Lung (tissue), 12 donors: Measurements from ENCODE around the gene LRPAP1. TPM values are rescaled to one million over a fixed set of nuclear protein-coding genes. Genes with fewer than 3 reads are reported as not detected.

Experiments
- ATAC-seq: fragments of 200-7000 bp; cut with Tn5 transposase; one replicate; pipeline ENCODE4 v1.9.1; 2020; ENCODE audit warnings: moderate number of reproducible peaks; ENCODE audit not compliant: insufficient read depth, low FRiP score
- DNase-seq, 3 donors: peaks; one replicate each; pipeline ENCODE4 v3.0.0-alpha.2; 2013 to 2017
- H3K27ac ChIP-seq, 2 donors: one replicate each; pipeline ENCODE4 v1.5.1; 2013; ENCODE audit warnings: mild to moderate bottlenecking in 2 of 2, moderate library complexity in 2 of 2, control low read depth in 1 of 2, inconsistent platforms in 1 of 2, low read depth in 1 of 2, low read length in 1 of 2
- H3K27me3 ChIP-seq, 3 donors: one replicate each; pipeline ENCODE4 v1.5.1; 2013; ENCODE audit warnings: low read length in 2 of 3; ENCODE audit not compliant: control insufficient read depth in 3 of 3, insufficient read depth in 3 of 3
- H3K36me3 ChIP-seq, 4 donors: one replicate each; pipeline ENCODE4 v1.5.1; 2013; ENCODE audit warnings: low read length in 4 of 4, mild to moderate bottlenecking in 1 of 4, moderate library complexity in 1 of 4; ENCODE audit not compliant: control insufficient read depth in 4 of 4, insufficient read depth in 4 of 4
- H3K4me1 ChIP-seq, 5 donors: one replicate each; pipeline ENCODE4 v1.5.1; 2013; ENCODE audit warnings: low read length in 5 of 5, mild to moderate bottlenecking in 2 of 5, moderate library complexity in 1 of 5; ENCODE audit not compliant: control insufficient read depth in 5 of 5, insufficient read depth in 5 of 5
- H3K4me3 ChIP-seq: one replicate; pipeline ENCODE4 v1.5.1; 2013; ENCODE audit warnings: mild to moderate bottlenecking, control low read depth, moderate library complexity
- H3K9ac ChIP-seq, 2 donors: one replicate each; pipeline ENCODE4 v1.5.1; 2013; ENCODE audit warnings: low read length in 2 of 2, control low read depth in 1 of 2; ENCODE audit not compliant: insufficient read depth in 1 of 2
- H3K9me3 ChIP-seq, 4 donors: one replicate each; pipeline ENCODE4 v1.5.1; 2013; ENCODE audit warnings: low read length in 3 of 4, mild to moderate bottlenecking in 1 of 4, moderate library complexity in 1 of 4; ENCODE audit not compliant: control insufficient read depth in 4 of 4, insufficient read depth in 3 of 4
- CTCF ChIP-seq: IDR thresholded peaks from 2 replicates; pipeline ENCODE4 v1.5.1; 2012; ENCODE audit warnings: mild to moderate bottlenecking; ENCODE audit errors: control extremely low read depth, extremely low read depth
- WGBS, 2 donors: extraction: QIAGEN DNeasy Blood & Tissue Kit; methylation state at CpG; one replicate each; pipeline ENCODE4 v1.1.7; 2013; 5-methylcytosine and 5-hydroxymethylcytosine counted together
- polyA plus RNA-seq, 2 donors: library from polyadenylated mRNA; stranded (reverse); fragments of 200-250 nt; gene quantifications; one replicate each; pipeline ENCODE4 v1.2.1, GENCODE V29; 2013
- total RNA-seq, 2 donors: library from RNA; depleted of rRNA in 1 of 2; stranded (reverse); fragments of >200 nt in 1 of 2; gene quantifications; one replicate each; pipeline ENCODE4 v1.2.1, GENCODE V29; 2014 to 2021
- donor health status: control.
- donor health status: control.
- donor health status: Bipolar disorder and iron deficiency.
- donor health status: healthy.
- donor health status: DM: yes; HTN: yes; CAD: no.

Gene LRPAP1
- total and polyA plus RNA-seq, 4 donors, result 46.1 to 289 (median 208) TPM

GRCh38 chr4:3487861-3488260, 44.4 kb downstream of the LRPAP1 start:
- no peak overlapping the region for H3K27ac ChIP-seq
- no peaks in the 10 kb centered on the region for H3K9me3 ChIP-seq
- no peak for ATAC-seq
- H3K27me3 ChIP-seq, result peaks cover 0 to 65% (median 17%) of the 10 kb centered on the region in 3 donors
- TF ChIP-seq CTCF, result no peak
- H3K9ac ChIP-seq, result no peak overlapping the region
- no peak overlapping the region for H3K4me3 ChIP-seq
- H3K36me3 ChIP-seq, result no peaks in the 10 kb centered on the region
- 84 to 87% methylated on average over 7 of the region's 7 CpGs for WGBS, 2 donors
- peaks cover 0 to 6% (median 0%) of the 10 kb centered on the region in 5 donors for H3K4me1 ChIP-seq
- no peak for DNase-seq

GRCh38 chr4:3486541-3487540, 45.4 kb downstream of the LRPAP1 start:
- H3K36me3 ChIP-seq, result no peaks in the 10 kb centered on the region
- ATAC-seq (no peak), DNase-seq (no peak)
- WGBS, 2 donors, result 74 to 77% methylated on average over 24 to 25 of the region's 25 CpGs
- H3K27ac ChIP-seq, result peak overlapping the region in 1 of 2 donors; percentile 89
- H3K27me3 ChIP-seq, result peaks cover 0 to 56% (median 13%) of the 10 kb centered on the region in 3 donors
- TF ChIP-seq CTCF, result no peak
- no peaks in the 10 kb centered on the region for H3K9me3 ChIP-seq
- H3K9ac ChIP-seq, result no peak overlapping the region
- peaks cover 0 to 6% (median 0%) of the 10 kb centered on the region in 5 donors for H3K4me1 ChIP-seq
- no peak overlapping the region for H3K4me3 ChIP-seq

- Histone ChIP-seq H3K4me1 (peaks cover 0 to 9% (median 0%) of the 10 kb centered on the region in 5 donors), H3K9me3 (no peaks in the 10 kb centered on the region), H3K4me3 (no peak overlapping the region), H3K36me3 (no peaks in the 10 kb centered on the region), H3K9ac (no peak overlapping the region), H3K27me3 (peaks cover 0 to 48% (median 9%) of the 10 kb centered on the region in 3 donors), H3K27ac (peak overlapping the region in 1 of 2 donors; percentile 89)
- ATAC-seq (no peak), DNase-seq (no peak)
- TF ChIP-seq CTCF, result no peak
- WGBS, 2 donors, result 84 to 88% methylated on average over 25 of the region's 25 CpGs
Measured at GRCh38 chr4:3485886-3486540, 46.2 kb downstream of the LRPAP1 start.
